ENCODE measurements around the gene IQGAP2.

IQGAP2 gene

DNA sequence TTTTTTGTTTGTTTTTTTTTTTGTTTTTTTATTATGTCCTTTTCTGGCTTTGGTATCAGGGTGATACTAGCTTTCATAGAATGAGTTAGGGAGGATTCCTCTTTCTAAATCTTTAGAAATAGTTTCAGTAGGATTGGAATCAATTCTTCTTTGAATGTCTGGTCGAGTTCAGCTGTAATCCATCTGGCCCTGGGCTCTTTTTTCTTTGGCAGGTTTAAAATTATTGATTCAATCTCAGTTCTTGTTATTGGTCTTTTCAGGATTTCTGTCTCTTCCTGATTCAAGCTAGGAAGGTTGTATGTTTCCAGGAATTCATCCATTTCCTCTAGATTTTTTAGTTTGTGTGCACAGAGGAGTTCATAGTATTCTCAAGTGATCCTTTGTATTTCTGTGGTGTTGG is 34.9 kb downstream of the IQGAP2 start:
- in situ Hi-C loops (cut with MboI; ENCODE audit: low pct_unique_long_range_greater_than_20kb, low sequenced_read_pairs, unreplicated experiment), result no loop called here
- no peak for DNase-seq (ENCODE audit: low spot score)
- TF ChIP-seq, protein P1, sequence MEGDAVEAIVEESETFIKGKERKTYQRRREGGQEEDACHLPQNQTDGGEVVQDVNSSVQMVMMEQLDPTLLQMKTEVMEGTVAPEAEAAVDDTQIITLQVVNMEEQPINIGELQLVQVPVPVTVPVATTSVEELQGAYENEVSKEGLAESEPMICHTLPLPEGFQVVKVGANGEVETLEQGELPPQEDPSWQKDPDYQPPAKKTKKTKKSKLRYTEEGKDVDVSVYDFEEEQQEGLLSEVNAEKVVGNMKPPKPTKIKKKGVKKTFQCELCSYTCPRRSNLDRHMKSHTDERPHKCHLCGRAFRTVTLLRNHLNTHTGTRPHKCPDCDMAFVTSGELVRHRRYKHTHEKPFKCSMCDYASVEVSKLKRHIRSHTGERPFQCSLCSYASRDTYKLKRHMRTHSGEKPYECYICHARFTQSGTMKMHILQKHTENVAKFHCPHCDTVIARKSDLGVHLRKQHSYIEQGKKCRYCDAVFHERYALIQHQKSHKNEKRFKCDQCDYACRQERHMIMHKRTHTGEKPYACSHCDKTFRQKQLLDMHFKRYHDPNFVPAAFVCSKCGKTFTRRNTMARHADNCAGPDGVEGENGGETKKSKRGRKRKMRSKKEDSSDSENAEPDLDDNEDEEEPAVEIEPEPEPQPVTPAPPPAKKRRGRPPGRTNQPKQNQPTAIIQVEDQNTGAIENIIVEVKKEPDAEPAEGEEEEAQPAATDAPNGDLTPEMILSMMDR (IDR thresholded peaks at IDR 0.05; ENCODE audit: extremely low read depth, insufficient read depth, missing control alignments), result no peak

DNA sequence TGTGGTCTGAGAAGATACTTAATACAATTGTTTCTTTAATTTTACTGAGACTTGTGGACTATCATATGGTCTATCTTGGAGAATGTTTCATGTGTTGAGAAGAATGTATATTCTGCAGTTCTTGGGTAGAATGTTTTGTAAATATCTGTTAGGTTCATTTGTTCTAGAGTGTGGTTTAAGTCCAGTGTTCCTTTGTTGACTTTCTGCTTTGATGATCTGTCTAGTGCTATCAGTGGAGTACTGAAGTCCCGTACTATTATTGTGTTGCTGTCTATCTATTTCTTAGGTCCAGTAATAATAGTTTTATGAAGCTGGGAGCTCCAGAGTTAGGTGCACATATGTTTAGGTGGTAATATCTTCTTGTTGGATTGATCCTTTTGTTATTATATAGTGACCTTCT is 36.1 kb downstream of the IQGAP2 start:
- no peak for DNase-seq (ENCODE audit: low spot score)
- in situ Hi-C loops (cut with MboI; ENCODE audit: low pct_unique_long_range_greater_than_20kb, low sequenced_read_pairs, unreplicated experiment), result no loop called here
- TF ChIP-seq, protein P1 (IDR thresholded peaks at IDR 0.05; ENCODE audit: extremely low read depth, insufficient read depth, missing control alignments), result no peak

DNA sequence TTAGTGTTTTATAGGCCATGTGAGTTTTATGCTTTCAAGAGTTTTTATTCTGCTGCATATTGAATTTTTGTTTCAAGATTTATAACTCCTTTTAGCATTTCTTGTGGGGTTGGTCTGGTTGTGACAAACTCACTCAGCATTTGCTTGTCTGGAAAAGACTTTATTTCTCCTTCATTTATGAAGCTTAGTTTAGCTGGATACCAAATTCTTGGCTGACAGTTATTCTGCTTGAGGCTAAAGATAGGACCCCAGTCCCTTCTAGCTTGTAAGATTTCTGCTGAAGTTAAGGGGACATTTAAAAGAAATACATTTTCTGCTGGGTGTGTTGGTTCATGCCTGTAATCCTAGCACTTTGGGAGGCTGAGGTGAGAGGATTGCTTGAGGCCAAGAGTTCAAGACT is 36.8 kb downstream of the IQGAP2 start:
- in situ Hi-C loops (cut with MboI; ENCODE audit: low pct_unique_long_range_greater_than_20kb, low sequenced_read_pairs, unreplicated experiment), result no loop called here
- DNase-seq (ENCODE audit: low spot score), result no peak
- TF ChIP-seq, protein P1 (IDR thresholded peaks at IDR 0.05; ENCODE audit: extremely low read depth, insufficient read depth, missing control alignments), result no peak

DNA sequence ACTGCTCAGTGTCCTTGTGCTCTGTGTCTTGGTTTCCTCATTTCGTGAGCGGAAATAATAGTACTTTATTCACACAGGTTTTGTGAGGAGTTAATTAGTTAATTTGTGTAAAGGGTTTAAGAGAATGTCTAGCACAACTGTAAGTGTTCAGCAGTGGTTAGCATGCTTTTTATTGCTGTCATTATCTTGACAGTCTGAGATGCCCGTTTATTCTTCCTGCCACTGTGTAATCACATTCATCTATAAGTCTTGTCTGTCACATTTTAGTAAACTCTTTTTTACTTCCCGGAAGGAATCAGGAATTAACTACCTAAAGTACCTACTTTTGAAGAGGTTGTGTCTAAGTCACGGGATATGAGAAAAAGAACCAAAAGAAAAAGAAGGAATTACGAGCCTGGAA is 38.0 kb downstream of the IQGAP2 start:
- DNase-seq (ENCODE audit: low spot score), result no peak
- TF ChIP-seq, protein P1 (IDR thresholded peaks at IDR 0.05; ENCODE audit: extremely low read depth, insufficient read depth, missing control alignments), result no peak
- in situ Hi-C loops (cut with MboI; ENCODE audit: low pct_unique_long_range_greater_than_20kb, low sequenced_read_pairs, unreplicated experiment), result no loop called here

DNA sequence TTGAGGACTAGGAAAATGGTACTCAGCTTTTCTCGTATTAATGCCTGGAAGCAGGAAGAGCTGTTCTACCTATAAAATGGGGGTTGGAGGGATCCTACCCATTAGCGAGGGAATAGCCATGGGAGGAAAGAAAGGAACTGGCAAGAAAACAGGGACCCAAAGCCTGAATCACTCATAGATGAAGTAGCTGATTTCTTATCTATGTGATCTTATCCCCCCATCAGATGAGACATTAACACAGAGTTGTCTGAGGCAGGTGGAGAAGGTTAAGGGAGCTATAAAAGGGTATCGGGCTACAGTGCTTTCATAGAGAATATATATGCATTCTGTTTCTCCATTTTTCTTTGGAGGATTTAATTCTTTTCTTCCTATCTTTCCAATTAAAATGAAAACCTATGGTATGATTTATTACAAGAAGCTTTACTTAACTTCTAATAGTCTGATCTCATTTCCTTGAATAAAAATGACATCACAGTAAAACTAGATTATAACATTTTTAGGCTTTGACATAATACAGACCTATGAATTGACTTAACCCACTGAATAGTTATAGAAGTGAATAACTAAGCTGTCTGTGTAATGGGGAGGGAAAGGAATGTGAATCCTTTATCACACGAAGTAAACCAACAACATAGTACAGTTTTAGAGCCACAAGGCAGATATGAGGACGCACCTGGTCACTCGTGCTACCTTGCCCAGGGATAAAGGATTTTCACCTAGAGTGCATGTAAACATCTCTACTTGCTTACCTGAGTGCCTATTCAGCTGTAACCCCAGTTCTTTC is 39.0 kb downstream of the IQGAP2 start:
- DNase-seq (ENCODE audit: low spot score), result no peak
- TF ChIP-seq, protein P1 (IDR thresholded peaks at IDR 0.05; ENCODE audit: extremely low read depth, insufficient read depth, missing control alignments), result no peak
- in situ Hi-C loops (cut with MboI; ENCODE audit: low pct_unique_long_range_greater_than_20kb, low sequenced_read_pairs, unreplicated experiment), result no loop called here

DNA sequence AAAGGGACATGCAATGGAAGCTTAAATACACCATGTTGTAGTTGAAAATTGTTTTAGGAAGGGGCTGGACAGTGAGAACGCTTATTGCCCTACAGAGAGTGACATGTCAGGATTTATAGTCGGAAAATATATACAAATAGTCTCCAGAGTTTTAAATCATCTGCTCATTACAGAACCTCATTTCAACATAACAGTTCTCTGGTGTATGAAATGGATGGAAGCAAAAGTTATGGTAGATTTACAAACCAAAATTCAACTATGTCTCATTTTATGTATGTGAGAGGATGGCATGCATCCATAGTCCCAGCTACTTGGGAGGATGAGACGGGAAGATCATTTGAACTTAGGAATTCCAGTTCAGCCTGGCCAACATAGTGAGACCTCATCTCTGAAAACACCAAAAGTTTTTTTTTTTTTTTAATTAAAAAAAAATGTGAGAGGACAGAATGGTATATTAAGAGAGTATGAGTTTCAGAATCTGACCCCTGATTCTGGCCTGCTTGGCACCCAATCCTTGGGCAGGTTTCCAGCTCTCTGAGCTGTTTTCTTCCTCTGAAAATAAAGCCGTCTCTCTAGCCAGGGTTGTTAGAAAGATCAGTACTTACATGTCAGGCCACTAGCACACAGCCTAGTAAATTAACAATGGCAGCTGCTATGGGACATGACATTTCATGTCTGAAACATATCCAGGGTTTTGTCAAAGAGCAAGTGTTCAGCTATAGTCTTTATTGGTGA is 40.1 kb downstream of the IQGAP2 start:
- DNase-seq (ENCODE audit: low spot score), result no peak
- in situ Hi-C loops (cut with MboI; ENCODE audit: low pct_unique_long_range_greater_than_20kb, low sequenced_read_pairs, unreplicated experiment), result no loop called here
- TF ChIP-seq, protein P1 (IDR thresholded peaks at IDR 0.05; ENCODE audit: extremely low read depth, insufficient read depth, missing control alignments), result no peak
